Heart right ventricle (tissue), 16 donors: ENCODE measurements around the gene DBNDD2. TPM values are rescaled to one million over a fixed set of nuclear protein-coding genes. Genes with fewer than 3 reads are reported as not detected.

Experiments
- ATAC-seq, 8 donors: fragments of 200-7000 bp; cut with Tn5 transposase; one replicate each; pipeline ENCODE4 v1.9.1; 2020; ENCODE audit warnings: mild to moderate bottlenecking in 8 of 8, moderate library complexity in 8 of 8, moderate number of reproducible peaks in 1 of 8
- DNase-seq, 2 donors: peaks; one replicate each; pipeline ENCODE4 v3.0.0-alpha.2; 2020
- H3K27ac ChIP-seq, 10 donors: fragments of 200-600 bp; sonication (generic) in 2 of 10; one replicate each; pipeline versions ENCODE4 v1.5.0 to v1.8.0; 2020 to 2022; ENCODE audit warnings: mild to moderate bottlenecking in 3 of 10
- H3K27me3 ChIP-seq, 7 donors: fragments of 200-600 bp; one replicate each; pipeline ENCODE4 v1.8.0; 2021 to 2022; ENCODE audit warnings: mild to moderate bottlenecking in 2 of 7
- H3K36me3 ChIP-seq, 9 donors: fragments of 200-600 bp; sonication (generic) in 1 of 9; one replicate each; pipeline versions ENCODE4 v1.5.0 to v1.8.0; 2020 to 2022; ENCODE audit warnings: mild to moderate bottlenecking in 2 of 9
- H3K4me1 ChIP-seq, 9 donors: fragments of 200-600 bp; sonication (generic) in 1 of 9; one replicate each; pipeline versions ENCODE4 v1.5.0 to v1.8.0; 2020 to 2022; ENCODE audit warnings: mild to moderate bottlenecking in 4 of 9
- H3K4me3 ChIP-seq, 10 donors: fragments of 200-600 bp; sonication (generic) in 2 of 10; one replicate each; pipeline versions ENCODE4 v1.5.0 to v1.8.0; 2020 to 2022; ENCODE audit warnings: mild to moderate bottlenecking in 7 of 10, moderate library complexity in 2 of 10
- H3K9me3 ChIP-seq, 11 donors: fragments of 200-600 bp in 10 of 11; sonication (generic) in 2 of 11; one replicate each; pipeline versions ENCODE4 v1.5.0 to v1.8.0; 2013 to 2022; ENCODE audit warnings: mild to moderate bottlenecking in 2 of 11, control low read depth in 1 of 11, moderate library complexity in 1 of 11
- WGBS, 2 donors: extraction: QIAGEN DNeasy Blood & Tissue Kit; methylation state at CpG; one replicate each; pipeline ENCODE4 v1.1.7; 2013; ENCODE audit warnings: inconsistent platforms in 1 of 2; 5-methylcytosine and 5-hydroxymethylcytosine counted together
- intact Hi-C, 10 donors: fragments of 100-400 bp; cut with DNase I; formaldehyde crosslinking; loops; one replicate each; pipeline versions ENCODE4 v1.11.1 to v1.14.2; 2022
- polyA plus RNA-seq, 2 donors: library from polyadenylated mRNA; stranded (reverse); fragments of 200-250 nt; gene quantifications; one replicate each; pipeline ENCODE4 v1.2.3, GENCODE V29; 2013
- total RNA-seq, 10 donors: library from RNA; stranded (reverse); fragmentation: NEBNext Ultra II Directional in 3 of 10; extraction: Animal tissue kit (Norgen Biotek cat#: 25700) in 3 of 10; gene quantifications; one replicate each; pipeline versions ENCODE4 v1.2.1 to v1.2.4, GENCODE V29; 2021 to 2023
- TF ChIP-seq, protein P1 (sequence below), 9 donors: fragments of 200-600 bp; sonication (generic) in 2 of 9; IDR thresholded peaks; one replicate each; pipeline versions ENCODE4 v1.5.0 to v1.8.0; 2021 to 2022; ENCODE audit warnings: antibody characterized with exemption in 9 of 9, mild to moderate bottlenecking in 5 of 9, moderate library complexity in 1 of 9
- donor health status: Arrhythmogenic right ventricular cardiomyopathy.
- donor health status: ischemic (EF 13 %, LVEDD 7.1; RV severe dilation, severe dysfunction).
- donor health status: healthy with polysubstance abuse.
- donor health status: DM: no; HTN: yes; CAD: no.
- donor health status: DM: no; HTN: no; CAD: no.
- donor health status: ischemic (EF 25% LVEDD 6.9; RV normal size, moderate dysfunction).
- donor health status: ischemic (EF 25% LVEDD 5.7; RV mildly dilated, moderate dysfunction).
- donor health status: healthy.
- donor health status: DM: yes; HTN: yes; CAD: no.
- donor health status: Ischemic cardiomyopathy.
- donor health status: ischemic (EF 35%, LVEDD 5.7; RV mildly dilated, moderate dysfunction).
- donor health status: nonischemic (EF 11% LVEDD 7.7; RV severe dilation, severe dysfunction).
- donor health status: DM: yes; HTN: yes; CAD: no.
- donor health status: PGD.
- donor health status: ischemic (EF 29% LVEDD 5.4; RV normal size, mild dysfunction).
- donor health status: nonischemic (EF 23%, LVEDD 6.1; RV moderate dilation, normal function).

The DBNDD2 gene
- total and polyA plus RNA-seq, 12 donors = 284 to 676 (median 343) TPM

GRCh38 chr20:45377269-45377668 lies 30.8 kb upstream of the DBNDD2 start:
- H3K27ac ChIP-seq = no peak overlapping the region
- intact Hi-C loops = no loop called here
- peaks cover 0 to 3% (median 0%) of the 10 kb centered on the region in 9 donors for H3K36me3 ChIP-seq
- DNase-seq (no peak), ATAC-seq (no peak)
- no peak overlapping the region for H3K4me3 ChIP-seq
- no peaks in the 10 kb centered on the region for H3K9me3 ChIP-seq
- TF ChIP-seq, protein P1, sequence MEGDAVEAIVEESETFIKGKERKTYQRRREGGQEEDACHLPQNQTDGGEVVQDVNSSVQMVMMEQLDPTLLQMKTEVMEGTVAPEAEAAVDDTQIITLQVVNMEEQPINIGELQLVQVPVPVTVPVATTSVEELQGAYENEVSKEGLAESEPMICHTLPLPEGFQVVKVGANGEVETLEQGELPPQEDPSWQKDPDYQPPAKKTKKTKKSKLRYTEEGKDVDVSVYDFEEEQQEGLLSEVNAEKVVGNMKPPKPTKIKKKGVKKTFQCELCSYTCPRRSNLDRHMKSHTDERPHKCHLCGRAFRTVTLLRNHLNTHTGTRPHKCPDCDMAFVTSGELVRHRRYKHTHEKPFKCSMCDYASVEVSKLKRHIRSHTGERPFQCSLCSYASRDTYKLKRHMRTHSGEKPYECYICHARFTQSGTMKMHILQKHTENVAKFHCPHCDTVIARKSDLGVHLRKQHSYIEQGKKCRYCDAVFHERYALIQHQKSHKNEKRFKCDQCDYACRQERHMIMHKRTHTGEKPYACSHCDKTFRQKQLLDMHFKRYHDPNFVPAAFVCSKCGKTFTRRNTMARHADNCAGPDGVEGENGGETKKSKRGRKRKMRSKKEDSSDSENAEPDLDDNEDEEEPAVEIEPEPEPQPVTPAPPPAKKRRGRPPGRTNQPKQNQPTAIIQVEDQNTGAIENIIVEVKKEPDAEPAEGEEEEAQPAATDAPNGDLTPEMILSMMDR (IDR thresholded peaks at IDR 0.05) = no peak
- H3K4me1 ChIP-seq = peaks cover 0 to 18% (median 10%) of the 10 kb centered on the region in 9 donors
- H3K27me3 ChIP-seq = no peaks in the 10 kb centered on the region
- WGBS, 2 donors = 81 to 87% methylated on average over 11 of the region's 11 CpGs

- intact Hi-C loops = no loop called here
- TF ChIP-seq, protein P1 (IDR thresholded peaks at IDR 0.05) = no peak
- Histone ChIP-seq H3K27me3 (no peaks in the 10 kb centered on the region), H3K4me1 (peaks cover 0 to 10% (median 5%) of the 10 kb centered on the region in 9 donors), H3K4me3 (no peak within 1 kb of the TSS), H3K9me3 (no peaks in the 10 kb centered on the region), H3K27ac (no peak within 1 kb of the TSS), H3K36me3 (peaks cover 0 to 3% (median 0%) of the 10 kb centered on the region in 9 donors)
- DNase-seq = no peak
- ATAC-seq = no peak
- WGBS, 2 donors = 89 to 91% methylated on average over 1 of the region's 1 CpG
Measured at GRCh38 chr20:45378191-45378590, 29.9 kb upstream of the DBNDD2 start, which contains the start of gene TP53TG5. Gene TP53TG5, minus strand, starts transcription at chr20:45378325. Its CDS starts 89 bp downstream, at chr20:45378236.

DNA sequence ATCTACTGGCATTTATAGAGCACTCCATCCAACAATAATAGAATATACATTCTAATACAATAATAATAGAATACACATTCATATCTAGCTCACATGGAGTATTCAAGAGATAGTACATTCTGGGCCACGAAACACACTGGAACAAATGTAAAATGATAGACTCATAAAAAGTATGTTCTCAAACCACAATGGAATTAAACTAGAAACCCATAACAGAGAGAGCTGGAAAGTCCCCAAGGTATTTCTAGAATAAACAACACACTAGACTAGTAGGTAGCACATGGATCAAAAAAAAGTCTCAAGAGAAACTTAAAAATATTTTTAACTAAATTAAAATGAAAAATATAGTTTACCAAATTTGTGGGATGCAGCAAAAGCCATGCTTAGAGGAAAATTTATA lies 20.8 kb upstream of the DBNDD2 start:
- Histone ChIP-seq H3K9me3 (peaks cover 0 to 7% (median 0%) of the 10 kb centered on the region in 11 donors), H3K36me3 (no peaks in the 10 kb centered on the region), H3K27me3 (no peaks in the 10 kb centered on the region), H3K4me1 (no peaks in the 10 kb centered on the region), H3K4me3 (no peak overlapping the region), H3K27ac (no peak overlapping the region)
- DNase-seq (no peak), ATAC-seq (no peak)
- 89 to 94% methylated on average over 1 of the region's 1 CpG for WGBS, 2 donors
- TF ChIP-seq, protein P1 (IDR thresholded peaks at IDR 0.05) = no peak
- intact Hi-C loops = no loop called here

GRCh38 chr20:45390931-45391330 lies 17.2 kb upstream of the DBNDD2 start:
- WGBS, 2 donors = 94 to 98% methylated on average over 2 of the region's 2 CpGs
- Histone ChIP-seq H3K9me3 (peaks cover 0 to 7% (median 0%) of the 10 kb centered on the region in 11 donors), H3K27me3 (no peaks in the 10 kb centered on the region), H3K4me1 (no peaks in the 10 kb centered on the region), H3K4me3 (no peak overlapping the region), H3K27ac (no peak overlapping the region), H3K36me3 (peaks cover 0 to 3% (median 0%) of the 10 kb centered on the region in 9 donors)
- TF ChIP-seq, protein P1 (IDR thresholded peaks at IDR 0.05) = no peak
- DNase-seq (no peak), ATAC-seq (no peak)
- intact Hi-C loops = no loop called here
